GM12878 (cell line): ENCODE data around the gene RARRES2. TPM values are rescaled to one million over a fixed set of nuclear protein-coding genes. Genes with fewer than 3 reads are reported as not detected.

ENCODE experiments used
- ATF2 ChIP-seq: IDR thresholded peaks from 2 replicates; pipeline ENCODE4 v1.6.1; 2012; ENCODE audit warnings: low read length, inconsistent platforms
- BHLHE40 ChIP-seq, 2 experiments: fragments of 450-650 bp in 1 of 2; IDR thresholded peaks; 2 replicates each; pipeline ENCODE4 v1.6.1; 2011 to 2017; ENCODE audit warnings: low read depth in 2 of 2, borderline replicate concordance in 1 of 2, improper control_type of control experiment in 1 of 2, low read length in 1 of 2, mild to moderate bottlenecking in 1 of 2
- CBX3 ChIP-seq: fragments of 200-600 bp; sonication (generic); IDR thresholded peaks from 2 replicates; pipeline ENCODE4 v1.6.1; 2016; ENCODE audit warnings: low read depth, borderline replicate concordance
- CEBPZ ChIP-seq: fragments of 150-350 bp; IDR thresholded peaks from 2 replicates; pipeline ENCODE4 v1.6.1; 2016; ENCODE audit warnings: low read depth, low read length
- CHD4 ChIP-seq: fragments of 200-600 bp; sonication (generic); IDR thresholded peaks from 2 replicates; pipeline ENCODE4 v1.6.1; 2016; ENCODE audit warnings: mild to moderate bottlenecking
- E2F4 ChIP-seq: IDR thresholded peaks from 2 replicates; pipeline ENCODE4 v1.6.1; 2012; ENCODE audit warnings: low read depth, low read length, improper control_type of control experiment
- EGR1 ChIP-seq, 2 experiments: IDR thresholded peaks; 1 replicate in 1 of 2; 2 replicates in 1 of 2; pipeline ENCODE4 v1.6.1; 2011 to 2012; ENCODE audit warnings: low read depth in 2 of 2, low read length in 2 of 2, borderline replicate concordance in 1 of 2, mild to moderate bottlenecking in 1 of 2, moderate library complexity in 1 of 2
- FOXK2 ChIP-seq: fragments of 450-650 bp; IDR thresholded peaks from 2 replicates; pipeline ENCODE4 v1.6.1; 2017; ENCODE audit warnings: mild to moderate bottlenecking, moderate library complexity
- GABPA ChIP-seq: IDR thresholded peaks from 2 replicates; pipeline ENCODE4 v1.6.1; 2014; ENCODE audit warnings: antibody characterized with exemption, low read depth, mild to moderate bottlenecking, inconsistent platforms
- GATAD2B ChIP-seq: fragments of 450-650 bp; conservative IDR thresholded peaks from 2 replicates; pipeline ENCODE4 v1.6.1; 2017; ENCODE audit warnings: low read depth, mild to moderate bottlenecking, moderate library complexity
- HDAC2 ChIP-seq: fragments of 200-600 bp; sonication (generic); IDR thresholded peaks from 2 replicates; pipeline ENCODE4 v1.6.1; 2017
- JUND ChIP-seq: IDR thresholded peaks from 2 replicates; pipeline ENCODE4 v1.6.1; 2012; ENCODE audit warnings: low read depth, mild to moderate bottlenecking, low read length, improper control_type of control experiment, moderate library complexity
- NFIC ChIP-seq: IDR thresholded peaks from 2 replicates; pipeline ENCODE4 v1.6.1; 2012; ENCODE audit warnings: low read depth, mild to moderate bottlenecking, inconsistent platforms, low read length, moderate library complexity
- NR2C2 ChIP-seq: IDR thresholded peaks from 2 replicates; pipeline ENCODE4 v1.6.1; 2011; ENCODE audit warnings: borderline replicate concordance, low read depth; ENCODE audit not compliant: control insufficient read depth, insufficient read length
- PAX8 ChIP-seq: fragments of 450-650 bp; IDR thresholded peaks from 2 replicates; pipeline ENCODE4 v1.6.1; 2017; ENCODE audit warnings: mild to moderate bottlenecking, moderate library complexity
- RBBP5 ChIP-seq: fragments of 200-600 bp; sonication (generic); conservative IDR thresholded peaks from 2 replicates; pipeline ENCODE4 v1.6.1; 2016
- RCOR1 ChIP-seq: conservative IDR thresholded peaks from 2 replicates; pipeline ENCODE4 v1.6.1; 2012; ENCODE audit warnings: low read depth, low read length, improper control_type of control experiment
- TCF3 ChIP-seq: IDR thresholded peaks from 2 replicates; pipeline ENCODE4 v1.6.1; 2012; ENCODE audit warnings: low read depth, mild to moderate bottlenecking, low read length, borderline replicate concordance; ENCODE audit not compliant: insufficient read depth
- ZBED1 ChIP-seq: IDR thresholded peaks from 2 replicates; pipeline ENCODE4 v1.6.1; 2016; ENCODE audit warnings: borderline replicate concordance
- ZNF622 ChIP-seq: fragments of 450-650 bp; IDR thresholded peaks from 2 replicates; pipeline ENCODE4 v1.6.1; 2017; ENCODE audit warnings: mild to moderate bottlenecking, inconsistent platforms
- ZNF687 ChIP-seq: fragments of 450-650 bp; IDR thresholded peaks from 2 replicates; pipeline ENCODE4 v1.6.1; 2017; ENCODE audit warnings: mild to moderate bottlenecking, moderate library complexity
- polyA plus RNA-seq, 11 experiments: library from polyadenylated mRNA; depleted of rRNA in 4 of 11; unstranded in 6 of 11; stranded (reverse) in 5 of 11; fragments of >200 nt; fragmentation: Nextera tagmentation in 4 of 11; fragmentation: Illumina TruSeq in 1 of 11; extraction: Ambion mirVana in 4 of 11; extraction: Trizol in 1 of 11; gene quantifications; 1 replicate in 1 of 11; 2 replicates in 10 of 11; pipeline versions ENCODE4 v1.2.1 to v1.2.3, GENCODE V29; 2011 to 2016; ENCODE audit warnings: inconsistent platforms in 2 of 11, missing spikeins in 2 of 11, low read depth in 1 of 11
- total RNA-seq, 4 experiments: library from RNA; depleted of rRNA in 3 of 4; stranded (reverse); fragments of >200 nt in 3 of 4; fragmentation: Illumina TruSeq in 1 of 4; extraction: Trizol in 1 of 4; gene quantifications; 2 replicates each; pipeline versions ENCODE4 v1.2.1 to v1.2.3, GENCODE V29; 2013 to 2021

RARRES2 gene
- total and polyA plus RNA-seq, 10 of the 15 experiments (the other 5 are each of a cell fraction or from before 2014, with no cell fraction given), result 0.13 to 2.2 (median 0.40) TPM; not detected in 3

- TF ChIP-seq GATAD2B (peak; percentile 83), CEBPZ (no peak), BHLHE40 (IDR thresholded peaks at IDR 0.05; ENCODE audit: borderline replicate concordance in 1 of 2, low read depth in 2 of 2, low read length in 1 of 2) (peak; percentile 90 to 97), NFIC (no peak), FOXK2 (no peak), NR2C2 (no peak), PAX8 (no peak), TCF3 (peak; percentile 76; the same call in 1 of the 2 replicates), ZBED1 (no peak), RBBP5 (no peak), ATF2 (no peak), GABPA (no peak), CBX3 (no peak), EGR1 (IDR thresholded peaks at IDR 0.05; ENCODE audit: borderline replicate concordance in 1 of 2, low read depth in 2 of 2, low read length in 2 of 2) (peak; percentile 44 to 68), E2F4 (0 out of 2 replicates have a peak, but pooled peaks have one; percentile 22), ZNF687 (peak; percentile 91), RCOR1 (no peak), JUND (no peak), CHD4 (no peak), HDAC2 (no peak), ZNF622 (no peak)
Observed at GRCh38 chr7:150368096-150368883, 26.9 kb upstream of the RARRES2 start, which contains the start of gene REPIN1 (continued).
